Hematopoietic multipotent progenitor cell treated with erythropoietin and hydrocortisone succinate and interleukin-3 and kit ligand, for 8 days (in vitro differentiated cells): ENCODE results near the gene KCP.
A peak's percentile ranks its signal among the peaks of the same experiment; 100 is the strongest.

Source experiments
- DNase-seq: peaks from one replicate; pipeline ENCODE4 v3.0.0-alpha.2; 2015

Gene KCP

DNA sequence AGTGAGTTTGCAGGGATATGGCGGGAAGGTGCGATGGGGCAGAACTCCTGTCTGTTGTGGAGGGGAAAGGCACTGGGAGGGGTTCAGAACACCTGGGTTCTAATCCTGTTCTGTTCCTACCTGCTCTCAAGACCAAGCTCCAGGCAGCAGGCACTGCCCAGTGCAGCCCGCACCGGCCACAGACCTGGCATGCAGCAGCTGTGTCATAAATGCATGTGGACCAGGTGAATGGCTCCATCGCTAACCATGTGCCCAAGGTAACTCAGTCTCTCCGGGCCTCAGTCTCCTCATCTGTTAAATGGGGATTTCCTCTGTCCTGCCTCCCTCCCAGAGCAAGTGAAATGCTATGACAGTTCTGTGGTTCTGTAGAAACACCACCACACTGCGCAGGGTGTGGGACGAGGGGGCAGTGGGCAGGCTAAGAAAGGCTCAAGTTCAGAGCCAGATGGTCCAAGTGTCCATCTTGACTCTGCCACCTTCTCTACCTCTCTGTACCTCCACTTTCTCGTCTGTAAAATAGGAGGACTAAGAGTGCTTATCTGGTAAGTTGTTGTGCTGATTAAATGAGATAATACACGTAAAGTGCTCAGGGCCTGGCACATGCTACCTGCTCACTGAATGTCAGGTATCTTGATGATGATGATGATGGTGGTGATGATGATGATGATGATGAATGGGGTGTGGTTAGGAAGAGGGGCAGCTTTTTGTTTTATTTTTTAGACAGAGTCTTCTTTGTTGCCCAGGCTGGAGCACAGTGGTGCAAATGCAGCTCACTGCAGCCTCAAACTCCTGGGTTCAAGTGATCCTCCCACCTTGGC, 24.9 kb downstream of the KCP start:
- DNase-seq: no peak

GRCh38 chr7:128884561-128885369, 25.7 kb downstream of the KCP start:
- DNase-seq: no peak

DNA sequence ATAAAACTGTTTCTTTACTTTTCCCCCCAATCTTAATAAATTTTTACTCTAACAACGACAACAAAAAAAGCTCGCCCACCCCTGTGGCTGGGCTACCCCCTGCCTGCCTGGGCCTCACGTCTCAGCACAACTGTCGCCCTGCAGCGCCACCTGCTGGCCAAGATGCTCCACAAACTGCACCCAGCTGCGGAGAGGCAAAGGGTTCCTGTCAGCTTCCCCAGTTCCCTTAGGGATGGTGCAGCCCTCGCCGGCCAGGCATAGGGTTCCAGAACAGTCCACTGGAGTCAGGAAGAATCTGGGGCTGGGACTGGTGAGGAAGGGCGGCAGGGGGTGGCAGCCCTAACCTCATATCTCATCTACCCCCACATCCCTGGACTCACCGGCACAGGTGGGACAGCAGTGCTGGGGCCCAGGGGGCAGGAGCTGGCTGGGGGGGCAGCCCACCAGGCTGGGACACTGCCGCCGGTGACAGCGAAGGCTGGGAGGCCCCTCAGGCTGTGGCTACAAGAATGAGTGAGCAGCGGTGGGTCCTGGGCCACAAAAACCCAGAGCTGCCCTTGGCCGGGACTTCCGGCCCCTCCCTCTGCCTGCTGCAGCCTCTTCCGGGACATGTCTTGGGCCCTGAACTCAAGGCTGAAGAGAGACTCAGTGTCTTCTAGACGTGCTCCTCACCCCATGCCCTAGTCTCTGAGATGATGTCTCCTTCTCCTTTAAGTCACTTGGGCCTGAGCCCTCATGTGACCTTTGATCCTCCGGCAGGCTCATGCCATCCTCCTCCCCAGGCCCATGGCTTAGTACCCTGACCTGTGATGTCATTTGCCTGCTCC, 26.7 kb downstream of the KCP start:
- DNase-seq: peak; percentile 77

- no peak for DNase-seq
Measured at GRCh38 chr7:128882134-128882533, 28.4 kb downstream of the KCP start.

- DNase-seq: no peak
Measured at GRCh38 chr7:128881458-128882125, 28.9 kb downstream of the KCP start.

DNA sequence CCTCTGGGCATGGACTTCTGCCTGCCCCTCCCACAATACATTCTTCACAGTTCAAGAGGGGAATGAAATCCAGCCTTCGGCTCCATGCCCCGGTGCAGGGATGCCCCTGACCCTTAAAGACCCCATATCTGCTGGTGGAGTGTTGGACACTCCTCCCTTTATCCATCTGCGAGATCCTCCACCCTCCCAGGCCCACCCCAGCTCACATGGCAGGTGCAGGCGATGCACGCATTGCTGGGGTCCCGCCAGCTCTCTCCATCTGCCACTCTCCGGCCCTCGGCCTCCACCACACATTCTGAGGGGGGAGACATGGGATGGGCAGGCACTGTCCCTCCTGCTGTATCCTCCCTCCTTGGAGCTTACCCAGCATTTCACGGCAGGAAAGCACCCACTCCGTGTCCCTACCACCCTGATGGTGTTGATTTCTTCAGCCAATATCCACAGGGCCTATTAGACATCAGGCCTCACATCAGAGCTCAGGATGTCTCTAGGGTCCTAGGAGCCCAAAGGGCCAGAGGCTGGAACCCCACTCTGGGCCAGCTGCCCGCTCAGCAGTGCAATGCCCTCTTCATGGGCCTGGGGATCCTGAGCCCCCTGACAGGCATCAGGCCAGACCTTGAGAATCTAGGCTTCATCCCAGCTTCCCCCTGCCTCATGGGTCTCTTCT, 29.6 kb downstream of the KCP start:
- no peak for DNase-seq

GRCh38 chr7:128879939-128880746, 30.4 kb downstream of the KCP start:
- DNase-seq: peak; percentile 22

- no peak for DNase-seq
Measured at GRCh38 chr7:128879461-128879938, 31.0 kb downstream of the KCP start.

GRCh38 chr7:128878226-128879105, 32.0 kb downstream of the KCP start:
- no peak for DNase-seq

GRCh38 chr7:128877756-128878120, 32.8 kb downstream of the KCP start:
- no peak for DNase-seq

GRCh38 chr7:128876978-128877755, 33.3 kb downstream of the KCP start:
- no peak for DNase-seq

- no peak for DNase-seq
Measured at GRCh38 chr7:128876586-128876977, 33.9 kb downstream of the KCP start.

- no peak for DNase-seq
Measured at GRCh38 chr7:128876127-128876526, 34.4 kb downstream of the KCP start.

GRCh38 chr7:128875523-128875948, 35.0 kb downstream of the KCP start:
- no peak for DNase-seq

- DNase-seq: no peak
Measured at GRCh38 chr7:128874140-128875031, 36.1 kb downstream of the KCP start.

DNA sequence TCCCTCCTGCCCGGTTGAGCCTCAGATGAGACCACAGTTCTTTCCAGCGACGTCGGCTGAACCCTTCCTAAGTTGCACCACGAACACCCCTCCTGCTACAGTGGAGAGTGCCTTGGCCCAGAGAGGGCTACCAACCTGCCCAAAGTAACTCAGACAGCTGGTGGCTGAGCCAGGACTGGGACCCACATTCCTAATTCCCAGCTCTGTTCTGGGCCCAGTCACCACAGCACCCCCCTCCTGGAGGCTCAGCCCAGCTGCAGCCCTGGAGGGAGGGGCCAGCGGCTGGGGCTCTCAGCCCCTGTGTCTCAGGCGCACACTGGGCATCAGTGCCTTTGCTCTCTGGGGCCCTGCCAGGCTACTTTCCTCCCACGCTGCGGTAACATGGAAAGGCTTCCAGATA, 37.3 kb downstream of the KCP start:
- DNase-seq: no peak

DNA sequence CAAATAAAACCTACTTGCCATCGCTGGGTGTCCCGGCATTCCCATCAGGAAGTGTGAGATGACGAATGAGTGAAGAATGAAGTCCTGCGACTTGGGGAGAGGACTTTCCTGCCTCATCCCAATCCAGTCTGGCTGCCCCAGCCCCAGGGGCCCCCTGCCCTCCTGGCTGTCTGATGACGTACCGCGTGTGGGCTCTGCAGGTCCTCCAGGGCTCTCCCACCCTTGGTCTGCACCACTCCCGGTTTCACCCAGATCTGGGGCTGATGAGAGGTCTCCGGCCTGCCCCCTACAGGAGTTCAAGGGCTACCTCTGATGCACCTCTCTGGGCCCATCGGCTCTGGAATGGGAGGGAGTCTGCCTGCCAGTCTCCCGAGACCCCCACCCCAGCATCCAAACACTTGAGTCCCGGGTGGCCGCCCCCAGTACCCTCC, 38.1 kb downstream of the KCP start:
- no peak for DNase-seq

- no peak for DNase-seq
Measured at GRCh38 chr7:128871050-128871449, 39.5 kb downstream of the KCP start.
